Kidney epithelial cell (primary cell): ENCODE results near the gene PSG3. TPM values are rescaled to one million over a fixed set of nuclear protein-coding genes. Genes with fewer than 3 reads are reported as not detected.
"Not testable (repeated sequence)": the region's sequence is repeated elsewhere in the genome, so short reads cannot be mapped to it uniquely, and the experiment has no call there.

ENCODE experiments used
- DNase-seq: peaks from one replicate; pipeline ENCODE4 v3.0.0-alpha.2; 2010; ENCODE audit warnings: low read depth
- H3K27me3 ChIP-seq: 2 replicates; pipeline ENCODE4 v1.6.0; 2011; ENCODE audit warnings: low read length; ENCODE audit not compliant: control insufficient read depth, insufficient read depth
- H3K36me3 ChIP-seq: 2 replicates; pipeline ENCODE4 v1.5.1; 2011; ENCODE audit warnings: low read length; ENCODE audit not compliant: control insufficient read depth, insufficient read depth
- H3K4me3 ChIP-seq: 2 replicates; pipeline ENCODE4 v1.5.1; 2011; ENCODE audit warnings: low read depth, mild to moderate bottlenecking, control low read depth, low read length
- total RNA-seq: library from RNA; depleted of rRNA; stranded (reverse); fragments of >200 nt; gene quantifications from 2 replicates; pipeline ENCODE4 v1.2.3, GENCODE V29; 2015
- TF ChIP-seq, protein P1 (sequence below): IDR thresholded peaks from 2 replicates; pipeline ENCODE4 v1.5.1; 2011; ENCODE audit warnings: mild to moderate bottlenecking, moderate library complexity, low read length, control low read depth, inconsistent platforms; ENCODE audit not compliant: insufficient read depth, poor library complexity, severe bottlenecking

PSG3 gene
- total RNA-seq, 1 donor from 2014 or later: not detected

DNA sequence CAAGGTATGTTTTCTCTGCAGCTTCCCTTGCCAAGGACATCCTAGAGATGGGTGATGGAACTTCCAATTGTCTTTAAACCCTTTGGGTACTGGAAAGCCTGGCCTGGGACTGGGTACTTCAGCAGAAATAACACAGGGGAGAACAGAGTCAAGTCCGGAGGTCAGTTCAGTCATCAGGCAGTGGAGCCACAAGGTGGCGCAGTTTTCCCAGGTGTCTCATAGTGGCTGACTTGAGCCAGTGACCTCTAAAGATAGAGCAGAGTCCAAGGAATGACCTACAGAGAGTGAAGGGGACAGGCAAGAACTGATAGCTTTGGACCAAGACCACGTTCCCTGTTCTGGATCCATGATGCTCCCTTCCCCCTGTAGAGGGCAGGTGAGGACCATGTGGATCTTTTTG, 18.4 kb upstream of the PSG3 start:
- H3K27me3 ChIP-seq, H3K4me3 ChIP-seq, DNase-seq, H3K36me3 ChIP-seq: not testable (repeated sequence)

DNA sequence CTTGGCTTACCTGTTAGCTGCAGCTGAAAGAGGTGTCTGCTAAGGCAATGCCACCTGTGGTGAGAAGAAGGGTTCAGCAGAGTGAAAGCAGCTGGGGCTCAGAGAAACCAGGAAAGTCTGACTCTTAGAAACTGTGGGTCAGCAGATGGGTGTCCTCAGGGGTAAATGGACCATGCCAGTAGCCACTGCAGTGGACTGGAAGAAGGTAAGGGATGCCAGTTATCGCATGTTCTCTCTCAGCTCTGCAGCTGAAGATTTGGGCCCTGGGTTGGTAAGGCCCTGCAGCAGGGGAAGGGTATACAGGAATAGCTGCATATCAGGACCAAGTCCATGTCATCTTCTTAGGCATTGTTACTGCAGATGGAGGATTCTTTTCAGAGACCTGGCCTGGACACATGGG, 12.0 kb upstream of the PSG3 start:
- H3K36me3 ChIP-seq, DNase-seq, H3K4me3 ChIP-seq, H3K27me3 ChIP-seq: not testable (repeated sequence)

DNA sequence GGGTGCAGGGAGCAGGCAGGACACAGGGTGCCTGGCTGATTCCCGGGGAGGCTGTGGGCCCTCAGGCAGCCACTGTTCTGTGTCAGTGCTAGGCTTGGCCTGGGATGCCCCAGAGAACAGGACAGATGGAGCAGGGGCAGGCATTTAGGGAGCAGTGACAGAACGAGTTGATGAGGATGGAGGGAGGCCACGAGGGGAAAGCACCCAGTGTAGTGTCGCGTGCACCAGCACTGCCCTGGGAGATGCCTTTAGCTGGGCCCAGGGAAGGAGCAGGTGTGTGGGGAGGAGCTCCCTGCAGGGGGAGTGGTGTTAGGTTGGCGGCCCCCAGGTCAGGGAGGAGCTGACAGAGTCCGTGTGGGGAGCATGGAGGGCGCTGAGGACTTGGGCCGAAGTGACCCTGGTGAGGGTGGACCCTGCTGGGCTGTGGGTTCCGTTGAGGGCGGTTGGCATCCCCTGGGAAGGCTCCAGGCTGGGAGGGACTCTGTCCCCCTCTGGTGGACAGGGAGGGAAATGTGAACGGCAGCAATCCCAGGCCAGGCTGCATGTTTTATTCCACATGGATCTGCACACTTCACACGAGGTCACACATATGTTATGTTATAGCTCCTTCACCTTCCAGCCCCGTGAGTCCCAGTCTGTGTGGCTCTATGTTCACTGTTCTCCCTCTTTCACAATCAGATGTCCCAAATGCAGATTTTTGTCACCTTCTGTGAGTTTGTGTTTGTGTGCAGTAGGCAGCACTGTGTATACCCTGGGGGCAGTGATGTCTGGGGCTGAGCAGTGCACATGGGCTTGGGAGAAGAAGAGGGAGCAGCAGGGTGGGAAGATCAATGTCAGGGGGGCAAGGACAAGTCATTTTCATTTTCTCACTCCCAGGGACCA, 1.7 kb upstream of the PSG3 start:
- not testable (repeated sequence) for H3K4me3 ChIP-seq, DNase-seq, H3K36me3 ChIP-seq, H3K27me3 ChIP-seq
- TF ChIP-seq, protein P1, sequence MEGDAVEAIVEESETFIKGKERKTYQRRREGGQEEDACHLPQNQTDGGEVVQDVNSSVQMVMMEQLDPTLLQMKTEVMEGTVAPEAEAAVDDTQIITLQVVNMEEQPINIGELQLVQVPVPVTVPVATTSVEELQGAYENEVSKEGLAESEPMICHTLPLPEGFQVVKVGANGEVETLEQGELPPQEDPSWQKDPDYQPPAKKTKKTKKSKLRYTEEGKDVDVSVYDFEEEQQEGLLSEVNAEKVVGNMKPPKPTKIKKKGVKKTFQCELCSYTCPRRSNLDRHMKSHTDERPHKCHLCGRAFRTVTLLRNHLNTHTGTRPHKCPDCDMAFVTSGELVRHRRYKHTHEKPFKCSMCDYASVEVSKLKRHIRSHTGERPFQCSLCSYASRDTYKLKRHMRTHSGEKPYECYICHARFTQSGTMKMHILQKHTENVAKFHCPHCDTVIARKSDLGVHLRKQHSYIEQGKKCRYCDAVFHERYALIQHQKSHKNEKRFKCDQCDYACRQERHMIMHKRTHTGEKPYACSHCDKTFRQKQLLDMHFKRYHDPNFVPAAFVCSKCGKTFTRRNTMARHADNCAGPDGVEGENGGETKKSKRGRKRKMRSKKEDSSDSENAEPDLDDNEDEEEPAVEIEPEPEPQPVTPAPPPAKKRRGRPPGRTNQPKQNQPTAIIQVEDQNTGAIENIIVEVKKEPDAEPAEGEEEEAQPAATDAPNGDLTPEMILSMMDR: peak; percentile 20

DNA sequence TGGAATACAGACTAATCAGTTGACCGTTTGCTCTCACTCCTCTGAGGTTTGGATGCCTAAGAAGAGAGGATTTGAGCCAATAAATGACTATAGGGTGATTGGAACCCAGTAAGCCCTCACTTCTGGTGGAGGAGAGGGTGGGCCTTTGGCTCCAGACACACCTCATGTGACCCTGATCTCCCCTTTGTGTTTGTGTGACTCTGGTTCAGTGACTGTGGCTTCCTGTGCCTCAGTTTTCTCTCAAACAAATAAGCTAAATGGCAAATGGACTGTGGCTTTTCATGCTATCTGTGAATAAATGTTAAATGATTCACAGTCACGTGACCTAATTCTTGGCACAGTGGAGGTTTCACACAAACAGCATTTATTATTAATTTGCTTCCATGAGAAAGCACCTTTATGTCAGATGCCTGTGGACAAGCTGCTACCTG, 2.7 kb downstream of the PSG3 start:
- H3K27me3 ChIP-seq, H3K4me3 ChIP-seq, H3K36me3 ChIP-seq: not testable (repeated sequence)
- peak; percentile 19 for DNase-seq

DNA sequence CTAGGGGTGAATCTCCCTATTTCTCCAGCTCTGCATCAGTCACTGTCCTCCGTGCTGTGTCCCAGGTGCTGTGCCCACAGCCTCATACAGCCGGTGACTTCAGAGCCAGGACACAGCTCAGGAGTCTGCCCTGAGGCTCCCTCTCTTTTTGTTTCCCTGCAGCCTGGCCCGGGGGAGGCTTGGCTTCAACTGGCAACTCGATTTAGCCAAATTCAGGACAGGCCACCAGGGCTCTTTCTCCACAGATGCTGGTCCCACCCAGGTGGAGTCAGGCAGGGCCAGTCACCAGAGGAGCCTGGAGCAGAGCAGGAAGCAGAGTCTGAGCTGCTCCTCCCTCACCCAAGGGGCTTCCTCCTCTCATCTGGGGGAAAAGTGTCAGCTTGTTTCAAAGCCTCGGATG, 11.9 kb downstream of the PSG3 start:
- H3K4me3 ChIP-seq, H3K36me3 ChIP-seq, DNase-seq, H3K27me3 ChIP-seq: not testable (repeated sequence)

DNA sequence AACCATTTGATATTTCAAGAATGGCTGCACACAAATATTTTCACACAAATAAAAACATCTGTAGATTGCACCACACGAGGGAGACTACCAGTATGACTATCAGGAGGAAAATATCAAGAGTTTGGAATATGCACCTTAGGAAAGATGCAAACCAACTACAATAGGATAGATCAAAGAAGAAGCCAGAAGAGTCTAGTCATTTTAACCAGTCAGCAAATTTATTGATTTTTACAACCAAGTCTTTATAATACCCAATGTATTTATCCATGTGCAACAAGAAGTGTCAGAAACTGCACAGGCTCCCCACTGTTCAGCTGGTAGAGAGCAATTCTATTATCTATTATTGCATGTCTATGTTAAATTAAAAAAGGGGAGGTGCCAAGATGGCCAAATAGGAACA, 26.3 kb downstream of the PSG3 start:
- H3K27me3 ChIP-seq, H3K36me3 ChIP-seq, DNase-seq, H3K4me3 ChIP-seq: not testable (repeated sequence)

DNA sequence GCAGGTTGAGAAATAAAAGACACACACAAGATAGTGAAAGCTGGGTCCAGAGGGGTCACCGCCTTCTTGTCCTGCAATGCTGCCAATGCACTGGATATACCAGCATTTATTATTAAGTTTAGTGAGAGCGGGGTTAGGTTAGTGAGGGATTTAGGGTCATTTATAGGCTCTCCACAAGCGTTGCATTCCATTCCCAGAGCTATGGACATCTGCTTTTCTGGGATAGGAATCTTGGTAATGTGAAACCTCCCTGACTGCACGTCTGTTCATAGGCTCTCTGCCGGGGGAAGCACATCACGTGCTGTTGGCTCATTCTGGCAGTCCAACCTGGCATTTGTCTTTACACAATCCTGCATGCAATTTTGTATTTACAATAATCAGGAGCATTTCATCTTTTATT, 27.5 kb downstream of the PSG3 start:
- not testable (repeated sequence) for H3K4me3 ChIP-seq, DNase-seq, H3K27me3 ChIP-seq, H3K36me3 ChIP-seq

DNA sequence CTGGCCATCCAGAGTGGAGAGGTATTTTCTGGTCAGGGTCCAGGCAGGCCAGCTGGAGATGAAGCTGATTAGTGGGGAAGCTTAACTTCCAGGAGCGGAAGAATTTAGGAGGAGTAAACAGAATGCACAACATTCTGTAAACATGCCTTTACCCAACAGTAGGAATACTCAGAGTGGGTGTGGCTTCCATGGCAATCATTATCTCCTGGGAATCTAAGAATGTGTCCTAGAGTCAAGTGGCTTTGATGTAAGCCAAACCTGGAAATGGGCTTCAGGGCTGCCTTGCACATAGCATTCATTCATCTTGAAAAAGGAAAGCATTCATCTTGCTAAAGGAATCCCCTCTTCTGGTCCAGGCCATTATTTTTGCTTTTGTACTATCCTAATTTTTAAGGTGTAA, 29.3 kb downstream of the PSG3 start:
- not testable (repeated sequence) for DNase-seq, H3K27me3 ChIP-seq, H3K4me3 ChIP-seq, H3K36me3 ChIP-seq

DNA sequence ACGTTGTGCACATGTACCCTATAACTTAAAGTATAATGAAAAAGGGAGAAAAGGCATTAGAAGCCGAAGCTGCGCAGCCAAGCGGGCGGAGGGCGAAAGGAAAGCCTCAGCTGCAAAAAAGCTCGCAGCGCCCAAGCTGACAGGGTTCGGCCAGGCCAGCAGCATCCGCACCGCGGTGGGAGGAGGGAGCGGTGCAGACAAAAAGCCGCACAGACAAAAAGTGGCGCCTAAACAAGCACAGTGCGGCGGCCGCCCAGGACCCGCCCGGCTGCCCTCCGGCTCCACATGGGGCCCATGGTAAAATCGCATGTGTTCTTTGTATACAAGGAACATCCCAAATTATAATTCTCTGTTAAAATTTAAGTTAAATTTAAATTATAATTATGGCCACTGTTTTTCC, 42.4 kb downstream of the PSG3 start:
- DNase-seq: no peak
- no peaks in the 10 kb centered on the region for H3K36me3 ChIP-seq
- peaks cover 4% of the 10 kb centered on the region for H3K27me3 ChIP-seq
- TF ChIP-seq, protein P1: no peak
- H3K4me3 ChIP-seq: no peak overlapping the region
